Measurements from ENCODE around the gene RAB9A. TPM values are rescaled to one million over a fixed set of nuclear protein-coding genes. Genes with fewer than 3 reads are reported as not detected.
"Not testable (repeated sequence)": the region's sequence is repeated elsewhere in the genome, so short reads cannot be mapped to it uniquely, and the experiment has no call there.

The RAB9A gene
- total RNA-seq, 1 donor from 2014 or later = 11.2 TPM

DNA sequence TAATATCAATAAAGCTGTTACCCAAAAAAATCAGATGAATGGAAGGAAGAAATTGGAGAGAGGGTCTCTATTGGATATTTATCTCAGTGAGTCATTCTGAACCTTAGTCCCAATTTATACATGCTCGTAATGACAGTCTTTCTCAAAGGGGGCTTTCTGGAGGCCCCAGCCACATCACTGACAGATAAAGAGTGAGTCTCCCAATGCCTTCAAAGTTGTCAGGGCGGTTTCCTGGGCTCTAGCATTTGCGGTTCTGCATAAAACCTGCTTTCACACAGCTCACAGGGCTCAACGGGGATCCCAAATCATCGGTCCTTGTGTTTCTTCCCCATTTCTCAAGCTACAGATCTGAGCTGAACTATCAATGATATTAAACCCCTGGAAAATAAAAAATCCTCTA, 18.7 kb upstream of the RAB9A start:
- TF ChIP-seq, protein P1, sequence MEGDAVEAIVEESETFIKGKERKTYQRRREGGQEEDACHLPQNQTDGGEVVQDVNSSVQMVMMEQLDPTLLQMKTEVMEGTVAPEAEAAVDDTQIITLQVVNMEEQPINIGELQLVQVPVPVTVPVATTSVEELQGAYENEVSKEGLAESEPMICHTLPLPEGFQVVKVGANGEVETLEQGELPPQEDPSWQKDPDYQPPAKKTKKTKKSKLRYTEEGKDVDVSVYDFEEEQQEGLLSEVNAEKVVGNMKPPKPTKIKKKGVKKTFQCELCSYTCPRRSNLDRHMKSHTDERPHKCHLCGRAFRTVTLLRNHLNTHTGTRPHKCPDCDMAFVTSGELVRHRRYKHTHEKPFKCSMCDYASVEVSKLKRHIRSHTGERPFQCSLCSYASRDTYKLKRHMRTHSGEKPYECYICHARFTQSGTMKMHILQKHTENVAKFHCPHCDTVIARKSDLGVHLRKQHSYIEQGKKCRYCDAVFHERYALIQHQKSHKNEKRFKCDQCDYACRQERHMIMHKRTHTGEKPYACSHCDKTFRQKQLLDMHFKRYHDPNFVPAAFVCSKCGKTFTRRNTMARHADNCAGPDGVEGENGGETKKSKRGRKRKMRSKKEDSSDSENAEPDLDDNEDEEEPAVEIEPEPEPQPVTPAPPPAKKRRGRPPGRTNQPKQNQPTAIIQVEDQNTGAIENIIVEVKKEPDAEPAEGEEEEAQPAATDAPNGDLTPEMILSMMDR (IDR thresholded peaks at IDR 0.05; ENCODE audit: unreplicated experiment) = no peak
- no peaks in the 10 kb centered on the region for H3K36me3 Mint-ChIP-seq (ENCODE audit: low read depth, unreplicated experiment)
- no peaks in the 10 kb centered on the region for H3K9me3 Mint-ChIP-seq (ENCODE audit: unreplicated experiment)
- no peak overlapping the region for H3K4me3 Mint-ChIP-seq (ENCODE audit: unreplicated experiment)
- H3K4me1 Mint-ChIP-seq (ENCODE audit: unreplicated experiment) = no peaks in the 10 kb centered on the region
- H3K27ac Mint-ChIP-seq (ENCODE audit: unreplicated experiment) = no peak overlapping the region
- peaks cover 1% of the 10 kb centered on the region for H3K27me3 Mint-ChIP-seq (ENCODE audit: unreplicated experiment)
- DNase-seq (ENCODE audit: low spot score) = no peak

DNA sequence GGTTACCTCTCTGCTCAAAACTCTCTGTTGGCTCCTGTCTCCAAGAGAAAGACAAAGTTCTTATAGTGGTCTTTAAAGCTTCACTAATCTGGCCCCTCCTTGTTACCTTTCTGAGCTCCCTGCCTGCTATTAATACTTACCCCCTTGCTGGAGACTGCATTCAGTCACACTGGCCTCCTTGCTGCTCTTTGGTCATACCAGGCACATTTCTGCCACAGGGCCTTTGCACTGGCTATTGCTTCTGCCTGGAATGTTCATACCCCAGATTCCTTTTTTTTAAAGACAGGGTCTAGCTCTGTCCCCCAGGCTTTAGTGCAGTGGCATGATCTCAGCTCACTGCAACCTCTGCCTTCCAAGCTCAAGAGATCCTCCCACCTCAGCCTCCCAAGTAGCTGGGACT, 15.9 kb upstream of the RAB9A start:
- Mint-ChIP-seq H3K4me3 (ENCODE audit: unreplicated experiment) (no peak overlapping the region), H3K9me3 (ENCODE audit: unreplicated experiment) (no peaks in the 10 kb centered on the region), H3K27ac (ENCODE audit: unreplicated experiment) (no peak overlapping the region), H3K4me1 (ENCODE audit: unreplicated experiment) (no peaks in the 10 kb centered on the region), H3K27me3 (ENCODE audit: unreplicated experiment) (no peaks in the 10 kb centered on the region), H3K36me3 (ENCODE audit: low read depth, unreplicated experiment) (no peaks in the 10 kb centered on the region)
- TF ChIP-seq, protein P1 (IDR thresholded peaks at IDR 0.05; ENCODE audit: unreplicated experiment) = no peak
- no peak for DNase-seq (ENCODE audit: low spot score)

DNA sequence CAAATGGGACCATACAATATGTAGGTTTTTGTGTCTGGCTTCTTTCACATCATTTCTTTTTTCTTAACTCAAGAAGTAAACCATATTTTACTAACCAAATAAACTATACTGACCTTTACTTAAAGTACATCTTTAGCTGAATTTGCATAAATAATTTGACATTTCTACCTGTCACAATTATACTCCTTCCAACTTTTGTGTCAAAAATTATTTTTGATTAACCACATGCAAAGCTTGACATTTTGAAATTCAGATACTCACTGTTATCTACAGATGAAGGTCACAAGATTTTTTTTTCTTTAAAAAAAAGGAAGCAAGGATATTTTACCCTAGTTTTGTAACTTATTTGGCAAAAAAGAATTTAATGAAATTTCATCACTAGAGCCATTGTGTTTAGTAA, 12.0 kb upstream of the RAB9A start:
- no peaks in the 10 kb centered on the region for H3K4me1 Mint-ChIP-seq (ENCODE audit: unreplicated experiment)
- DNase-seq (ENCODE audit: low spot score) = no peak
- no peaks in the 10 kb centered on the region for H3K36me3 Mint-ChIP-seq (ENCODE audit: low read depth, unreplicated experiment)
- TF ChIP-seq, protein P1 (IDR thresholded peaks at IDR 0.05; ENCODE audit: unreplicated experiment) = no peak
- no peak overlapping the region for H3K27ac Mint-ChIP-seq (ENCODE audit: unreplicated experiment)
- no peaks in the 10 kb centered on the region for H3K27me3 Mint-ChIP-seq (ENCODE audit: unreplicated experiment)
- H3K9me3 Mint-ChIP-seq (ENCODE audit: unreplicated experiment) = no peaks in the 10 kb centered on the region
- no peak overlapping the region for H3K4me3 Mint-ChIP-seq (ENCODE audit: unreplicated experiment)

DNA sequence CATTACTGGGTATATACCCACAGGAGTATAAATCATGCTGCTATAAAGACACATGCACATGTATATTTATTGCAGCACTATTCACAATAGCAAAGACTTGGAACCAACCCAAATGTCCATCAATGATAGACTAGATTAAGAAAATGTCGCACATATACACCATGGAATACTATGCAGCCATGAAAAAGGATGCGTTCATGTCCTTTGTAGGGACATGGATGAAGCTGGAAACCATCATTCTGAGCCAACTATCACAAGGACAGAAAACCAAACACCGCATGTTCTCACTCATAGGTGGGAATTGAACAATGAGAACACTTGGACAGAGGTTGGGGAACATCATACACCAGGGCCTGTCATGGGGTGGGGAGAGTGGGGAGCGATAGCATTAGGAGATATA, 9.2 kb upstream of the RAB9A start:
- H3K9me3 Mint-ChIP-seq (ENCODE audit: unreplicated experiment); H3K4me1 Mint-ChIP-seq (ENCODE audit: unreplicated experiment); H3K4me3 Mint-ChIP-seq (ENCODE audit: unreplicated experiment); H3K27ac Mint-ChIP-seq (ENCODE audit: unreplicated experiment); H3K36me3 Mint-ChIP-seq (ENCODE audit: low read depth, unreplicated experiment); DNase-seq (ENCODE audit: low spot score); H3K27me3 Mint-ChIP-seq (ENCODE audit: unreplicated experiment): not testable (repeated sequence)

DNA sequence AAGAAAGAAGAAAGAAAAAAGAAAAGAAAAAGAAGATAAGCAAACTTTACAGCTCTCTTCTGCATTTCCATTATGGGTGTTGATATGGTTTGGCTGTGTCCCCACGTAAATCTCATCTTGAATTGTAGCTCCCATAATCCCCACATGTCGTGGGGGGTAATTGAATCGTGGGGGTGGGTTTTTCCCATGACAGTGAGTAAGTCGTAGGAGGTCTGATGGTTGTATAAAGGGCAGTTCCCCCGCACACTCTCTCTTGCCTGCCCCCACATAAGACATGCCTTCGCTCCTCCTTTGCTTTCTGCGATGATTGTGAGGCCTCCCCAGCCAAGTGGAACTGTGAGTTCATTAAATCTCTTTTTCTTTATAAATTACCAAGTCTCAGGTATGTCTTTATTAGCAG, 7.3 kb upstream of the RAB9A start:
- TF ChIP-seq, protein P1 (IDR thresholded peaks at IDR 0.05; ENCODE audit: unreplicated experiment) = no peak
- H3K9me3 Mint-ChIP-seq (ENCODE audit: unreplicated experiment) = no peaks in the 10 kb centered on the region
- H3K4me1 Mint-ChIP-seq (ENCODE audit: unreplicated experiment) = no peaks in the 10 kb centered on the region

DNA sequence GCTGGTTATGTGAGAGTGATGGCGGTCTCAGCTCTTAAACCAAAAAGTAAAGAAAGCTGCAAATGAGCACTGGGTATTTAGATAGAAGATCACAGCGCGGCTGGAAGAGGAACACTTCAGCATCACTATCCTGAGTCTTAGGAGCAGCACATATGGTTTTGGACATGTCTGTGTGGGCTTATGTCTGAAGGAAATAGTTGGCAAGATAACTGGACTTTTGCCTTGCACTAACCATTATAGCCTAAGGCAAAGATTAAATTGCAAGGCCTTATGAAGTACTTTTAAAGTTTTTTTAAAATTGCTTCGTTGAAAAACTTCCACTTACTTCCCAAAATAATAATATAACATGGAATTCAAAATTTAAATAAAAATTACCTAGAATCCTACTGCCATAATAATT, 4.6 kb upstream of the RAB9A start:
- H3K4me1 Mint-ChIP-seq (ENCODE audit: unreplicated experiment) = no peaks in the 10 kb centered on the region
- H3K27ac Mint-ChIP-seq (ENCODE audit: unreplicated experiment) = no peak overlapping the region
- no peaks in the 10 kb centered on the region for H3K9me3 Mint-ChIP-seq (ENCODE audit: unreplicated experiment)
- no peak for DNase-seq (ENCODE audit: low spot score)
- TF ChIP-seq, protein P1 (IDR thresholded peaks at IDR 0.05; ENCODE audit: unreplicated experiment) = no peak
- H3K36me3 Mint-ChIP-seq (ENCODE audit: low read depth, unreplicated experiment) = no peaks in the 10 kb centered on the region
- H3K27me3 Mint-ChIP-seq (ENCODE audit: unreplicated experiment) = no peaks in the 10 kb centered on the region
- no peak overlapping the region for H3K4me3 Mint-ChIP-seq (ENCODE audit: unreplicated experiment)

More for the DNA sequence above, 7.3 kb upstream of the RAB9A start:
- no peaks in the 10 kb centered on the region for H3K36me3 Mint-ChIP-seq (ENCODE audit: low read depth, unreplicated experiment)
- H3K4me3 Mint-ChIP-seq (ENCODE audit: unreplicated experiment) = no peak overlapping the region
- H3K27ac Mint-ChIP-seq (ENCODE audit: unreplicated experiment) = no peak overlapping the region
- no peak for DNase-seq (ENCODE audit: low spot score)
- no peaks in the 10 kb centered on the region for H3K27me3 Mint-ChIP-seq (ENCODE audit: unreplicated experiment)

All from endothelial cell (in vitro differentiated cells).